Measurements from ENCODE around the gene CSN2. TPM values are rescaled to one million over a fixed set of nuclear protein-coding genes. Genes with fewer than 3 reads are reported as not detected.

CSN2 gene
- total and polyA plus RNA-seq, 2 donors (not counting 1 experiment from before 2014, with no cell fraction given) = not detected

- Mint-ChIP-seq H3K4me1 (no peaks in the 10 kb centered on the region), H3K27me3 (no peaks in the 10 kb centered on the region), H3K27ac (no peak overlapping the region), H3K4me3 (no peak overlapping the region), H3K9me3 (ENCODE audit: insufficient read depth) (peaks cover 3% of the 10 kb centered on the region)
- no peak for TF ChIP-seq CTCF (IDR thresholded peaks at IDR 0.05)
- no peak overlapping the region for H3K27ac ChIP-seq (ENCODE audit: low read length in 2 of 2)
- no peak for DNase-seq
- no peaks in the 10 kb centered on the region for H3K36me3 ChIP-seq (replicated peaks in 1 of 2; ENCODE audit: control extremely low read depth in 1 of 2, control insufficient read depth in 1 of 2, extremely low read depth in 1 of 2, insufficient read depth in 2 of 2, low read length in 1 of 2)
- intact Hi-C loops (cut with micrococcal nuclease) = no loop called here
- H4K20me1 ChIP-seq (ENCODE audit: control insufficient read depth, insufficient read depth, low read length, poor library complexity, severe bottlenecking) = no peaks in the 10 kb centered on the region
- ATAC-seq (ENCODE audit: low read depth) = no peak
- no peak overlapping the region for H2AFZ ChIP-seq (ENCODE audit: insufficient read depth, low read depth, low read length, poor library complexity, severe bottlenecking)
- no peak overlapping the region for H3K4me2 ChIP-seq (replicated peaks; ENCODE audit: low read depth, low read length, poor library complexity, severe bottlenecking)
- ChIA-PET POLR2A (no interaction called here), CTCF (no interaction called here)
- no peak overlapping the region for H3K9ac ChIP-seq (ENCODE audit: low read length)
- H3K27me3 ChIP-seq (replicated peaks in 1 of 4; ENCODE audit: control extremely low read depth in 1 of 4, control insufficient read depth in 3 of 4, insufficient read depth in 4 of 4, low read length in 3 of 4) = no peaks in the 10 kb centered on the region
- H3K9me3 ChIP-seq (ENCODE audit: control extremely low read depth in 1 of 3, control insufficient read depth in 2 of 3, insufficient read depth in 1 of 3, low read length in 2 of 3) = peaks cover 0 to 3% (median 0%) of the 10 kb centered on the region in 3 donors
- no peaks in the 10 kb centered on the region for H3K4me1 ChIP-seq (ENCODE audit: control insufficient read depth in 2 of 2, insufficient read depth in 2 of 2, low read length in 2 of 2)
- H3K4me3 ChIP-seq (ENCODE audit: control extremely low read depth in 1 of 5, extremely low read depth in 1 of 5, insufficient read depth in 1 of 5, low read depth in 2 of 5, low read length in 4 of 5) = no peak overlapping the region
- no peaks in the 10 kb centered on the region for H3K79me2 ChIP-seq (ENCODE audit: control insufficient read depth, insufficient read depth, low read length)
These were observed 12.1 kb upstream of the CSN2 start for GRCh38 chr4:69977582-69977981.

- no CpG with 5 or more reads among the region's 1 CpG for WGBS (ENCODE audit: insufficient coverage)
- no peaks in the 10 kb centered on the region for H3K79me2 ChIP-seq (ENCODE audit: control insufficient read depth, insufficient read depth, low read length)
- no peaks in the 10 kb centered on the region for H3K36me3 ChIP-seq (replicated peaks in 1 of 2; ENCODE audit: control extremely low read depth in 1 of 2, control insufficient read depth in 1 of 2, extremely low read depth in 1 of 2, insufficient read depth in 2 of 2, low read length in 1 of 2)
- H3K9ac ChIP-seq (ENCODE audit: low read length) = no peak overlapping the region
- ChIA-PET POLR2A (no interaction called here), CTCF (no interaction called here)
- H3K9me3 ChIP-seq (ENCODE audit: control extremely low read depth in 1 of 3, control insufficient read depth in 2 of 3, insufficient read depth in 1 of 3, low read length in 2 of 3) = peaks cover 0 to 3% (median 0%) of the 10 kb centered on the region in 3 donors
- H3K27me3 Mint-ChIP-seq = no peaks in the 10 kb centered on the region
- no peak overlapping the region for H3K27ac ChIP-seq (ENCODE audit: low read length in 2 of 2)
- no peaks in the 10 kb centered on the region for H4K20me1 ChIP-seq (ENCODE audit: control insufficient read depth, insufficient read depth, low read length, poor library complexity, severe bottlenecking)
- H3K9me3 Mint-ChIP-seq (ENCODE audit: insufficient read depth) = peaks cover 3% of the 10 kb centered on the region
- H3K4me3 ChIP-seq (ENCODE audit: control extremely low read depth in 1 of 5, extremely low read depth in 1 of 5, insufficient read depth in 1 of 5, low read depth in 2 of 5, low read length in 4 of 5) = no peak overlapping the region
- intact Hi-C loops (cut with micrococcal nuclease) = no loop called here
- H2AFZ ChIP-seq (ENCODE audit: insufficient read depth, low read depth, low read length, poor library complexity, severe bottlenecking) = no peak overlapping the region
- no peak for ATAC-seq (ENCODE audit: low read depth)
- no peak overlapping the region for H3K4me3 Mint-ChIP-seq
- no peak overlapping the region for H3K4me2 ChIP-seq (replicated peaks; ENCODE audit: low read depth, low read length, poor library complexity, severe bottlenecking)
- no peaks in the 10 kb centered on the region for H3K4me1 ChIP-seq (ENCODE audit: control insufficient read depth in 2 of 2, insufficient read depth in 2 of 2, low read length in 2 of 2)
- DNase-seq = no peak
- no peaks in the 10 kb centered on the region for H3K4me1 Mint-ChIP-seq
- no peak overlapping the region for H3K27ac Mint-ChIP-seq
- H3K27me3 ChIP-seq (replicated peaks in 1 of 4; ENCODE audit: control extremely low read depth in 1 of 4, control insufficient read depth in 3 of 4, insufficient read depth in 4 of 4, low read length in 3 of 4) = no peaks in the 10 kb centered on the region
- TF ChIP-seq EZH2 (IDR thresholded peaks at IDR 0.05; ENCODE audit: borderline replicate concordance, insufficient read depth, low read depth, low read length, poor library complexity, severe bottlenecking) = no peak
- no peak for TF ChIP-seq CTCF (IDR thresholded peaks at IDR 0.05)
These were observed 9.1 kb upstream of the CSN2 start for GRCh38 chr4:69974631-69975030.

All from B cell (primary cell).